Ovary (tissue), 9 donors: Measurements from ENCODE around the gene KCNMB1. TPM values are rescaled to one million over a fixed set of nuclear protein-coding genes. Genes with fewer than 3 reads are reported as not detected.

Source experiments
- DNase-seq, 5 donors: peaks; one replicate each; pipeline ENCODE4 v3.0.0-alpha.2; 2019 to 2020
- H3K27ac ChIP-seq, 2 donors: fragments of 200-600 bp; one replicate each; pipeline versions ENCODE4 v1.5.1 to v1.8.0; 2019 to 2022
- H3K27me3 ChIP-seq: fragments of 200-600 bp; one replicate; pipeline ENCODE4 v1.8.0; 2022
- H3K36me3 ChIP-seq: fragments of 200-600 bp; sonication (generic); one replicate; pipeline ENCODE4 v1.5.1; 2019
- H3K4me1 ChIP-seq: one replicate; pipeline ENCODE4 v1.8.1; 2013; ENCODE audit warnings: mild to moderate bottlenecking, moderate library complexity; ENCODE audit not compliant: insufficient read depth
- H3K4me3 ChIP-seq: fragments of 200-600 bp; sonication (generic); one replicate; pipeline ENCODE4 v1.5.1; 2017
- H3K9me3 ChIP-seq, 2 donors: fragments of 200-600 bp in 1 of 2; sonication (generic) in 1 of 2; one replicate each; pipeline versions ENCODE4 v1.5.1 to v1.8.1; 2013 to 2019; ENCODE audit warnings: mild to moderate bottlenecking in 1 of 2, moderate library complexity in 1 of 2
- CTCF ChIP-seq, 3 donors: fragments of 450-650 bp in 2 of 3; fragments of 200-600 bp in 1 of 3; IDR thresholded peaks; one replicate each; pipeline versions ENCODE4 v1.5.1 to v1.8.0; 2016 to 2022; ENCODE audit warnings: antibody characterized with exemption in 3 of 3, mild to moderate bottlenecking in 1 of 3
- EP300 ChIP-seq: sonication (generic); formaldehyde crosslinking; IDR thresholded peaks from one replicate; pipeline ENCODE4 v1.6.1; 2017; ENCODE audit warnings: antibody characterized with exemption
- POLR2A ChIP-seq: fragments of 450-650 bp; IDR thresholded peaks from one replicate; pipeline ENCODE4 v1.6.1; 2017; ENCODE audit warnings: antibody characterized with exemption, mild to moderate bottlenecking, moderate library complexity
- WGBS, 3 donors: extraction: QIAGEN DNeasy Blood & Tissue Kit in 1 of 3; methylation state at CpG; one replicate each; pipeline versions ENCODE4 v1.1.5 to v1.1.7; 2013 to 2017; 5-methylcytosine and 5-hydroxymethylcytosine counted together
- intact Hi-C, 4 donors: fragments of 100-400 bp; cut with DNase I; formaldehyde crosslinking; loops; one replicate each; pipeline versions ENCODE4 v1.11.0 to v1.15.1; 2022 to 2023
- polyA plus RNA-seq, 2 donors: library from polyadenylated mRNA; stranded (reverse); fragments of 200-250 nt in 1 of 2; fragments of 350-450 nt in 1 of 2; fragmentation: Illumina TruSeq in 1 of 2; extraction: RNeasy Lipid Tissue Mini Kit (QIAGEN cat#74804) in 1 of 2; gene quantifications; one replicate each; pipeline ENCODE4 v1.2.3, GENCODE V29; 2013 to 2014
- total RNA-seq, 7 donors: library from RNA; depleted of rRNA in 2 of 7; stranded (reverse); fragments of >200 nt in 2 of 7; fragmentation: NEBNext Ultra II Directional in 3 of 7; extraction: Animal tissue kit (Norgen Biotek cat#: 25700) in 3 of 7; gene quantifications; one replicate each; pipeline versions ENCODE4 v1.1.0 to v1.2.4, GENCODE V29; 2016 to 2023
- donor health status: DM: no; HTN: no; CAD: no; lungs with moderate emphysema.
- donor health status: DM: no; HTN: no; CAD: no.
- donor health status: Bipolar disorder and iron deficiency.
- donor health status: DM: yes; HTN: yes; CAD: no.
- donor health status: DM: no; HTN: no; CAD: no.
- donor health status: DM: yes; HTN: yes; CAD: no.

The KCNMB1 gene
- total and polyA plus RNA-seq, 9 donors, result 0.24 to 13.6 (median 2.7) TPM

GRCh38 chr5:170334626-170335025 is 54.5 kb downstream of the KCNMB1 start:
- Histone ChIP-seq H3K36me3 (no peaks in the 10 kb centered on the region), H3K4me1 (peaks cover 8% of the 10 kb centered on the region), H3K27me3 (no peaks in the 10 kb centered on the region), H3K9me3 (no peaks in the 10 kb centered on the region), H3K27ac (no peak overlapping the region), H3K4me3 (no peak overlapping the region)
- 71 to 86% (median 80%) methylated on average over 5 of the region's 5 CpGs for WGBS, 3 donors
- DNase-seq, result no peak
- intact Hi-C loops, result loop anchor here in 1 of 4 donors (5.0 kb wide), 1 partner anchor 67 kb away; no protein-coding TSS in a partner anchor
- no peak for TF ChIP-seq POLR2A
- no peak for TF ChIP-seq EP300

- TF ChIP-seq POLR2A, result no peak
- no peak for TF ChIP-seq CTCF (IDR thresholded peaks at IDR 0.05)
- no peak for TF ChIP-seq EP300
- WGBS, 3 donors, result 66 to 73% (median 72%) methylated on average over 11 of the region's 11 CpGs
- no peak for DNase-seq
- peaks cover 8% of the 10 kb centered on the region for H3K4me1 ChIP-seq
- H3K27ac ChIP-seq, result no peak overlapping the region
- intact Hi-C loops, result loop anchor here in 1 of 4 donors (5.0 kb wide), 1 partner anchor 66 kb away; no protein-coding TSS in a partner anchor
- no peaks in the 10 kb centered on the region for H3K9me3 ChIP-seq
- no peak overlapping the region for H3K4me3 ChIP-seq
- H3K27me3 ChIP-seq, result no peaks in the 10 kb centered on the region
- H3K36me3 ChIP-seq, result no peaks in the 10 kb centered on the region
Measured at GRCh38 chr5:170333161-170333910, 55.8 kb downstream of the KCNMB1 start.

- Histone ChIP-seq H3K27me3 (no peaks in the 10 kb centered on the region), H3K9me3 (no peaks in the 10 kb centered on the region), H3K4me1 (peaks cover 8% of the 10 kb centered on the region), H3K4me3 (no peak overlapping the region), H3K36me3 (no peaks in the 10 kb centered on the region), H3K27ac (peak overlapping the region in 1 of 2 donors; percentile 66)
- TF ChIP-seq EP300, result no peak
- no peak for TF ChIP-seq POLR2A
- TF ChIP-seq CTCF (IDR thresholded peaks at IDR 0.05), result no peak
- DNase-seq, result no peak
- 94 to 99% (median 96%) methylated on average over 5 of the region's 5 CpGs for WGBS, 3 donors
- intact Hi-C loops, result loop anchor here in 1 of 4 donors (5.0 kb wide), 1 partner anchor 65 kb away; no protein-coding TSS in a partner anchor
Measured at GRCh38 chr5:170332058-170332457, 57.1 kb downstream of the KCNMB1 start.

- intact Hi-C loops, result loop anchor here in 1 of 4 donors (5.0 kb wide), 1 partner anchor 63 kb away; no protein-coding TSS in a partner anchor
- no peak overlapping the region for H3K4me3 ChIP-seq
- H3K9me3 ChIP-seq, result no peaks in the 10 kb centered on the region
- H3K27me3 ChIP-seq, result no peaks in the 10 kb centered on the region
- no peak overlapping the region for H3K27ac ChIP-seq
- 75 to 77% (median 75%) methylated on average over 11 of the region's 11 CpGs for WGBS, 3 donors
- no peak for DNase-seq
- H3K4me1 ChIP-seq, result peaks cover 8% of the 10 kb centered on the region
- TF ChIP-seq CTCF (IDR thresholded peaks at IDR 0.05), result no peak
- no peaks in the 10 kb centered on the region for H3K36me3 ChIP-seq
Measured at GRCh38 chr5:170330568-170331054, 58.6 kb downstream of the KCNMB1 start.

- Histone ChIP-seq H3K27me3 (no peaks in the 10 kb centered on the region), H3K9me3 (no peaks in the 10 kb centered on the region), H3K4me3 (no peak overlapping the region), H3K36me3 (no peaks in the 10 kb centered on the region), H3K27ac (no peak overlapping the region), H3K4me1 (peaks cover 8% of the 10 kb centered on the region)
- intact Hi-C loops, result no loop called here
- no peak for TF ChIP-seq POLR2A
- no peak for TF ChIP-seq CTCF (IDR thresholded peaks at IDR 0.05)
- TF ChIP-seq EP300, result no peak
- WGBS, 3 donors, result 66 to 91% (median 77%) methylated on average over 3 of the region's 3 CpGs
- DNase-seq, result no peak
Measured at GRCh38 chr5:170329524-170329923, 59.6 kb downstream of the KCNMB1 start.
